Colonic mucosa (tissue), 4 donors: ENCODE measurements around the gene ARHGEF39. TPM values are rescaled to one million over a fixed set of nuclear protein-coding genes. Genes with fewer than 3 reads are reported as not detected.

Experiments
- DNase-seq: peaks from one replicate; pipeline ENCODE4 v3.0.0-alpha.2; 2020
- H3K27ac ChIP-seq: fragments of 200-600 bp; one replicate; pipeline ENCODE4 v1.8.0; 2021
- H3K27me3 ChIP-seq: fragments of 200-600 bp; one replicate; pipeline ENCODE4 v1.8.0; 2021
- H3K36me3 ChIP-seq: fragments of 200-600 bp; one replicate; pipeline ENCODE4 v1.8.0; 2021
- H3K4me1 ChIP-seq: fragments of 200-600 bp; one replicate; pipeline ENCODE4 v1.8.0; 2021; ENCODE audit warnings: mild to moderate bottlenecking
- H3K4me3 ChIP-seq: fragments of 200-600 bp; one replicate; pipeline ENCODE4 v1.8.0; 2021
- H3K9ac ChIP-seq, 2 donors: one replicate each; pipeline ENCODE4 v1.7.0; 2013; ENCODE audit warnings: control low read depth in 2 of 2, low read depth in 2 of 2, low read length in 2 of 2
- H3K9me3 ChIP-seq: fragments of 200-600 bp; one replicate; pipeline ENCODE4 v1.8.0; 2021
- intact Hi-C: fragments of 100-400 bp; cut with DNase I; formaldehyde crosslinking; loops from one replicate; pipeline ENCODE4 v1.14.1; 2022
- total RNA-seq, 2 donors: library from RNA; stranded (reverse); fragmentation: NEBNext Ultra II Directional in 1 of 2; extraction: Animal tissue kit (Norgen Biotek cat#: 25700) in 1 of 2; gene quantifications; one replicate each; pipeline ENCODE4 v1.2.1, GENCODE V29; 2021
- TF ChIP-seq, protein P1 (sequence below): fragments of 200-600 bp; IDR thresholded peaks from one replicate; pipeline ENCODE4 v1.8.0; 2022; ENCODE audit warnings: antibody characterized with exemption, mild to moderate bottlenecking
- donor health status: healthy.
- donor health status: DM: no; HTN: no; CAD: no.
- donor health status: DM: no; HTN: no; CAD: no.

Gene ARHGEF39
- total RNA-seq, 2 donors from 2014 or later, result 7.3 to 34.0 TPM

DNA sequence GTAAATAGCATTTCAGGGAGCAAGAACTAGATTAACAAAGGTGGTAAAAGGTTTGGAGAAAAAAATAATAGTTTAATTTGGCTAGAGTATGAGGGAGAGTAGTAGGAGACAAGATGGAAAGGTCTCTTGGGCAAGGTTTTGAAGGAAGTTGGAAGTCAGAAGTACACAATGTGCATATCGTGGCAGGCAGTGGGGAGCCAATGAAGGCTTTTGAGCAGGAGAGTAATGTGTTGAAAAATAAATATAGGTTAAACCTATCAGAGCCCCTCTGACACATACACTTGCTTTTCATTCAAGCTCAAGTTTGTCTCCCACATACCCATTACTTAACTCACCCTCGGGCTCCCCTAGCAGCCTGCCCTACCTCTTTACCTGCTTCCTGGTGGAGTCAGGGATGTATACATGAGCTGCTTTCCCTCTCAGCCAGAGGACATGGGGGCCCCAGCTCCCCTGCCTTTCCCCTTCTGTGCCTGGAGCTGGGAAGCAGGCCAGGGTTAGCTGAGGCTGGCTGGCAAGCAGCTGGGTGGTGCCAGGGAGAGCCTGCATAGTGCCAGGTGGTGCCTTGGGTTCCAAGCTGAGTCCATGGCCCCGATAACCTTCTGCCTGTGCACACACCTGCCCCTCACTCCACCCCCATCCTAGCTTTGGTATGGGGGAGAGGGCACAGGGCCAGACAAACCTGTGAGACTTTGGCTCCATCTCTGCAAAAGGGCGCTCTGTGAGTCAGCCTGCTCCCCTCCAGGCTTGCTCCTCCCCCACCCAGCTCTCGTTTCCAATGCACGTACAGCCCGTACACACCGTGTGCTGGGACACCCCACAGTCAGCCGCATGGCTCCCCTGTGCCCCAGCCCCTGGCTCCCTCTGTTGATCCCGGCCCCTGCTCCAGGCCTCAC is 8.4 kb upstream of the ARHGEF39 start, which contains the start of gene CA9:
Gene CA9 (plus strand): TSS at position 797 of the 893 bp plus-strand sequence. CDS start 32 bp downstream, at position 829.
- Histone ChIP-seq H3K4me3 (no peak within 1 kb of the TSS), H3K9ac (peak within 1 kb of the TSS in 1 of 2 donors; percentile 34), H3K27me3 (no peaks in the 10 kb centered on the region), H3K36me3 (no peaks in the 10 kb centered on the region), H3K9me3 (no peaks in the 10 kb centered on the region), H3K4me1 (peaks cover 9% of the 10 kb centered on the region), H3K27ac (no peak within 1 kb of the TSS)
- intact Hi-C loops, result no loop called here
- peak; percentile 54 for DNase-seq
- TF ChIP-seq, protein P1, sequence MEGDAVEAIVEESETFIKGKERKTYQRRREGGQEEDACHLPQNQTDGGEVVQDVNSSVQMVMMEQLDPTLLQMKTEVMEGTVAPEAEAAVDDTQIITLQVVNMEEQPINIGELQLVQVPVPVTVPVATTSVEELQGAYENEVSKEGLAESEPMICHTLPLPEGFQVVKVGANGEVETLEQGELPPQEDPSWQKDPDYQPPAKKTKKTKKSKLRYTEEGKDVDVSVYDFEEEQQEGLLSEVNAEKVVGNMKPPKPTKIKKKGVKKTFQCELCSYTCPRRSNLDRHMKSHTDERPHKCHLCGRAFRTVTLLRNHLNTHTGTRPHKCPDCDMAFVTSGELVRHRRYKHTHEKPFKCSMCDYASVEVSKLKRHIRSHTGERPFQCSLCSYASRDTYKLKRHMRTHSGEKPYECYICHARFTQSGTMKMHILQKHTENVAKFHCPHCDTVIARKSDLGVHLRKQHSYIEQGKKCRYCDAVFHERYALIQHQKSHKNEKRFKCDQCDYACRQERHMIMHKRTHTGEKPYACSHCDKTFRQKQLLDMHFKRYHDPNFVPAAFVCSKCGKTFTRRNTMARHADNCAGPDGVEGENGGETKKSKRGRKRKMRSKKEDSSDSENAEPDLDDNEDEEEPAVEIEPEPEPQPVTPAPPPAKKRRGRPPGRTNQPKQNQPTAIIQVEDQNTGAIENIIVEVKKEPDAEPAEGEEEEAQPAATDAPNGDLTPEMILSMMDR, result no peak

DNA sequence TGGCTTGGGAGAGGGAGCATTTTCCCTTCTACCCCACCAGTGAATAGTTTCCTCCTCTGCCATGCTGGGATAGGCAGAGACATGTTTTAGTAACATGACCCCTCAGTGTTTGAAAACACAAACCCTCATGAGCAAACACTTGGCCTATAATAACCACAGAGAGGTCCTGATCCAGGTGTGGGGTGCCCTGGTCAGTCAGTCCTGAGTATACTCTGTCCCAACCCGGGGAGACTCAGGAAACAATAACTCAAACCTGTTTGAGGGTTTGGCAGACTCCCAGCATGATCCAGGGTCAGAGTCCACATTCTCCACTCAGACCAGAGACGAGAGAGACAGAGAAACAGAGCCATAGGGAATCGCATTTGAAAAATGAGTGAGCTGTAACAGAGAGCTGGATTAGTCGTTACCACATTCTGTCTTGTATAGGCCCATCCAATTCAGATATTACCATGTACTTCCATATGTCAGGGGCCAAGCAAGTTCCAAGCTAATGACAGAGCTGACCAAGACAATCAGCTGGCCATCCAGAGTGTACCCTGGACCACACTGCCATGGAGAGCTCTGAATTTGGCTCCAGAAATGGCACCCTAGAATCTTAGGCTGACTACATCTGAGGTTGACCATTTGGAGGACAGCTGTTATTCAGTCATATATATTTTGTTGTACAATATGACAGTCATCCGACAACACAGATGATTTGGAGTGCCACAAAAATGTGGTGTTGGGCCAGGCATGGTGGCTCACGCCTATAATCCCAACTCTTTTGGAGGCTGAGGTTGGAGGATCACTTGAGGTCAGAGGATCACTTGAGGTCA is 4.5 kb upstream of the ARHGEF39 start:
- DNase-seq, result peak; percentile 94
- peak overlapping the region; percentile 68 for H3K27ac ChIP-seq
- TF ChIP-seq, protein P1, result no peak
- no peak overlapping the region for H3K4me3 ChIP-seq
- H3K9me3 ChIP-seq, result no peaks in the 10 kb centered on the region
- no peaks in the 10 kb centered on the region for H3K4me1 ChIP-seq
- intact Hi-C loops, result no loop called here
- no peaks in the 10 kb centered on the region for H3K27me3 ChIP-seq
- peak overlapping the region in 1 of 2 donors; percentile 16 for H3K9ac ChIP-seq
- H3K36me3 ChIP-seq, result no peaks in the 10 kb centered on the region

DNA sequence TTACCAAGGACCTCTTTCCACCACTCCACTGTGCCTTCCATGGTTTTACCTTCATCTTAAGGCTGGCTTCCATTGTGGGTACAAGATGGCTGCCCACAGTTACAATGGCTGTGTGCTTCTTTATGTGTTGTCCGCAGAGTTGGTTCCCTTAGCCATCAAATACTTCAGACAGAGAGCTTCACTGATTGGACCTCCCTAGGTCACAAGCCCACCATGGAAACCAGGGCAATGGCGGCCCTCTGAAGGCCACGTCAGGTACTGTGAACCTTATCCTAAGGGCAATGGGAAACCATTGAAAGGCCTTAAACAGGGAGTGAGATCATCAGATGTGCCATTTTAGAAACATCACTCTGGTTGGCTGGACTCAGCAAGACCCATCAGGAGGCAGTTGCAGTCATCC is 2.9 kb upstream of the ARHGEF39 start:
- no peaks in the 10 kb centered on the region for H3K9me3 ChIP-seq
- no peak for DNase-seq
- TF ChIP-seq, protein P1, result no peak
- H3K36me3 ChIP-seq, result no peaks in the 10 kb centered on the region
- no peak overlapping the region for H3K9ac ChIP-seq
- H3K4me1 ChIP-seq, result peaks cover 4% of the 10 kb centered on the region
- intact Hi-C loops, result no loop called here
- no peak overlapping the region for H3K27ac ChIP-seq
- H3K4me3 ChIP-seq, result no peak overlapping the region
- H3K27me3 ChIP-seq, result no peaks in the 10 kb centered on the region

DNA sequence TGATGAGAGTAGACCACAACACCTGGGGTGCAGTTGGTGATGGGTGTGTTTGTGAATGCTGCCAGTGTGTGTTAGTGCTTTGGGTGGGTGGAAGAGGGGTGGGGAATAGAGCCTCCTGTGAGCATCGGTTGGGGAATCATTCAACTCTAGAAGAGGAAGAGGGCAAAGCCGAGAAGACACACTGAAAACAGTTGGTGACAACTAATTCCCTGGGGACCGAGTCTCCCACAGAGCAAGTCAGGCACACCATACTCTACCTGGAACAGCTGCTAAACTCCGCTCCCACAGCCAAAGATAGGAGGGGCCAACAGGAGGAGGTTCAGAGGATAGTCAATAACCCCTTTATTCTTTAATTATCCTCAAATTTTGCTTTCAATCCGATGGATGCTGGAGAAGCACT is 1.6 kb upstream of the ARHGEF39 start:
- Histone ChIP-seq H3K27ac (no peak overlapping the region), H3K9me3 (no peaks in the 10 kb centered on the region), H3K4me3 (no peak overlapping the region), H3K27me3 (no peaks in the 10 kb centered on the region), H3K4me1 (peaks cover 9% of the 10 kb centered on the region), H3K36me3 (no peaks in the 10 kb centered on the region), H3K9ac (no peak overlapping the region)
- TF ChIP-seq, protein P1, result no peak
- intact Hi-C loops, result no loop called here
- DNase-seq, result no peak

DNA sequence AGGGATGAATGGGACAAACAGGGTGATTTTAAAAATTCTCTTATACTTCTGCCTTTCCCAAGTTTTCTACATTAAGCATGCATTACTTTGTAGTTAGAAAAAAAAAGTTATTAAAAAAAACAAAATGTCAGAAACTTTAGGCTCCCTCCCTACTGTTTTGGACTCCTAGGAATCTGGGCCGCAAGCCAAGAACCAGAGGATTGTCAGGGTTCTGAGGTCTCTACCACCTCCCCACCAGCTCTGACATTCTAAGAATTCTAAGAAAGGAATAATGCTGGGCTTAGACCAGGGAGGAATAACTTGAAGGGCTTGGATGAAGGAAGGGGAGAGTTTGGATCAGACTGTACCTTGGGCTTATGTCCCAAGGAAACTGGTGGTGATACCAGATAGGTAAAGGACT is 1.1 kb upstream of the ARHGEF39 start:
- Histone ChIP-seq H3K9ac (no peak overlapping the region), H3K4me3 (no peak overlapping the region), H3K27me3 (no peaks in the 10 kb centered on the region), H3K9me3 (no peaks in the 10 kb centered on the region), H3K27ac (no peak overlapping the region), H3K4me1 (peaks cover 9% of the 10 kb centered on the region), H3K36me3 (no peaks in the 10 kb centered on the region)
- DNase-seq, result no peak
- TF ChIP-seq, protein P1, result no peak
- intact Hi-C loops, result no loop called here
